ENCODE results near the gene ADAMTS1.
A peak's percentile ranks its signal among the peaks of the same experiment; 100 is the strongest.
"Not testable (repeated sequence)": the region's sequence is repeated elsewhere in the genome, so short reads cannot be mapped to it uniquely, and the experiment has no call there.

Gene ADAMTS1

GRCh38 chr21:26845066-26845758 is at the start of gene ADAMTS1:
Gene ADAMTS1, minus strand, starts transcription at chr21:26845409. Its CDS starts 455 bp downstream, at chr21:26844954.
- no peak for DNase-seq

- no peak for DNase-seq
These were observed 46.9 kb upstream of the ADAMTS1 start for GRCh38 chr21:26892151-26892550.

DNA sequence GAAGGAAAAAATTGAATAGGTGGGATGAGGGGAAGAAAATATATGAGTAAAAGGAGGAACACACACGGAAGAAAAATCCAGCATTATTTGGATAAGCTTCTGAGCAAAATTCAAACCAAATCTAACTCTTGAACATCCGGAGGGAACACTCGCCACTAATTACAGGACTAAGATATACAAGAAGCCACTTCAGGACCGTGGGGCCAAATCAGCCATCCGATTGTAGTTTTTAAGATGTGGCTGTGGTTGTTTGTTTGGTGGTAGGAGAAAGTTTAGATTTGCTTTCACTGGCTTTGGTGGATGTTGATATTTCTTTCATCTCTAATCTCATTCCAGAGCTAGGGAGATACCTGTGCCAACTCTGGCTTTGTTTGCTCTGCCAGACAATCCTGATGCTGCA is 43.7 kb upstream of the ADAMTS1 start:
- no peak for DNase-seq

- no peak for DNase-seq
These were observed 43.0 kb upstream of the ADAMTS1 start for GRCh38 chr21:26888256-26888655.

DNA sequence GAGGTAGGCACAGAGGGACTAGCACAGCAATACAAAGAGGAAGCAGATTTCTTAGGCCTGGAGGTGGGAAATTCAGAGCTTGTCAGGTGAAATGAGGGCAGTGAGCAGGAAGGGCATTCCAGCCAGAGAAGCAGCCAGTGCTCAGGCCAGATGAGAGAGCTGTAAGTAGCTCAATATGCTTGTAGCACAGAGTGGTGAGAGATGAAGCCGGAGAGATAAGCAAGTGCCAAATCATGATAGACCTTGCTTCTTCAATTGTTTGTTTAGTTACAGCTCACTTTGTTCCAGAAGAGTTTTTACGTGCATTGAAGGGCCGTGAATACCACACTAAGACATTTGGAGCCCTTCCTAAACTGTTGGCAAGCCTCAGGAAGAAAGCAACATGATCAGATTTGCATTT is 42.0 kb upstream of the ADAMTS1 start:
- DNase-seq, result no peak

- no peak for DNase-seq
These were observed 39.2 kb upstream of the ADAMTS1 start for GRCh38 chr21:26884436-26884835.

- no peak for DNase-seq
These were observed 38.6 kb upstream of the ADAMTS1 start for GRCh38 chr21:26883768-26884167.

- no peak for DNase-seq
These were observed 36.5 kb upstream of the ADAMTS1 start for GRCh38 chr21:26881504-26882228.

- no peak for DNase-seq
These were observed 31.8 kb upstream of the ADAMTS1 start for GRCh38 chr21:26877018-26877417.

- no peak for DNase-seq
These were observed 29.1 kb upstream of the ADAMTS1 start for GRCh38 chr21:26874347-26874746.

- DNase-seq, result no peak
These were observed 20.6 kb upstream of the ADAMTS1 start for GRCh38 chr21:26865857-26866256.

- DNase-seq, result not testable (repeated sequence)
These were observed 11.7 kb upstream of the ADAMTS1 start for GRCh38 chr21:26856871-26857350.

GRCh38 chr21:26854695-26855094 is 9.5 kb upstream of the ADAMTS1 start:
- not testable (repeated sequence) for DNase-seq

DNA sequence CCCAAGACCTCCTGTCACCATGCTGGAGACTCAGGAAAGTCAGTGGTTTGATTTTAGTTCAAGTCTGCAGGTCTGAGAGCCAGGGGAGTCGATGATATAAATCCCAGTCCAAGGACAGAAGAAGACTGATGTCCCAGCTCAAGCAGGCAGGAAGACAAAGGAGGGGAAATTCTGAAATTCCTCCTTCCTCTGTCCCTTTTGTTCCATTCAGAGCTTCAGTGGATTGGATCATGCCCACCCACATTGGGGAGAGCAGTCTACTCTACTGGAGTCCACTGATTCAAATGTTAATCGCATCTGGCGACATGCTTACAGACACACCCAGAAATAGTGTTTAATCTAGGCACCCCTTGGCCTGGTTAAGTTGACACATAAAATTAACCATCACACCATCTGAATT is 7.2 kb upstream of the ADAMTS1 start:
- DNase-seq, result no peak

DNA sequence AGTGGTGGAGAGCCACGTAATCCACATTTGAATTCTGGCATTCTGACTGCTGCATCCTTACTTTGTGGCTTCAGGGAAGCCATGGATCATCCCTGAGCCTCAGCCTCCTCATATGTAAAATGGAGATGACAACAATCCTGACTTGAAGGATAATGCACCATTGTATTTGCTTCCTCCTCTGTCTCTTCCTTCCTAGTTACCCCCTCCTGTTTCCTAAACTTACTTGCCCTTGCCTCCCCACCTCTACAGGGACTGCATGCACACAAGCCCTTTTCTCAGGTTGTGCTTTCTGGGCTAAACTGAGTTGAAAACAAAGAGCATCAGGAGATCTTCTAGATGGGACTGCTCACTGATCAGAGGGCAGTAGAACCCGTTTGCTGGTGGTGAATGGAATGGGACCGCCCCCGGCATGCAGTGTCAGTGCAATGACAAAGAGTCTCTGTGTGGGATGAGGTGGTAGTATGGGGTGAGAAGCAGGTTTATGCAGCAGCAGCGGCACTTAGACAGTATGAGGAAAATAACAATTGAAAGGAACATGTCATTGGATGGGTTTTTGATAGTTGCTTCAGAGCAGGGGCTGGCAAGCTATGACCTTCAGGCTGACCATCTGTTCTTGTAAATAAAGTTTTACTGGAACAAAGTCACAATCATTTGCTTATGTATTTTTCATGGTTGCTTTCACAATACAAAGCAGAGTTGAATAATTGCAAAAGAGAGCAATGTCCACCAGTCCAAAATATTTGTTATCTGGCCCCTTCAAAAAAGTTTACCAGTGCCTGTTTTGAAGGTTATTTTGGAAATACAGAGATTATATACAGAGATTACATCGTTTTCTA is 6.1 kb upstream of the ADAMTS1 start:
- no peak for DNase-seq

- peak; percentile 11 for DNase-seq
These were observed 5.0 kb upstream of the ADAMTS1 start for GRCh38 chr21:26850116-26850643.

GRCh38 chr21:26849428-26850115 is 4.4 kb upstream of the ADAMTS1 start:
- peak; percentile 20 for DNase-seq

GRCh38 chr21:26847921-26848320 is 2.7 kb upstream of the ADAMTS1 start:
- DNase-seq, result no peak

DNA sequence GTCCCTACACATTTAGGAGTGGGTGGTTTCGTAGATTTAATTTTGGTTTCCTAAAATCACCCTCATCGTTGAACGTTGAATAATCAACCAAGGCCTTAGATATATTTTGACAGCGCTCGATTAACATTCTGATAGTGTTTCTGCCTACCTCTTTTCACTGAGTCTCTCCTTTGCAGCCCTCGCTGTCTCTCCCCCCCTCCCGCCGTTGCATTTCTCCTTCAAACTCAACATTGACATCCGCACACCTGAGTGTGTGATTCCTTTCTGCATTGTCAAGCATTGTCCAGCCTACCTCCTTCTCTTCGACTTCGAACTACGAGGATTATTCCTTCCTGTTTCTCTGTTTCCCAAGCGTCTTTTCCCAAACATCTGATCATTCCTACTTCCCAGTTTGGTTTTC is 1.8 kb upstream of the ADAMTS1 start:
- no peak for DNase-seq

DNA sequence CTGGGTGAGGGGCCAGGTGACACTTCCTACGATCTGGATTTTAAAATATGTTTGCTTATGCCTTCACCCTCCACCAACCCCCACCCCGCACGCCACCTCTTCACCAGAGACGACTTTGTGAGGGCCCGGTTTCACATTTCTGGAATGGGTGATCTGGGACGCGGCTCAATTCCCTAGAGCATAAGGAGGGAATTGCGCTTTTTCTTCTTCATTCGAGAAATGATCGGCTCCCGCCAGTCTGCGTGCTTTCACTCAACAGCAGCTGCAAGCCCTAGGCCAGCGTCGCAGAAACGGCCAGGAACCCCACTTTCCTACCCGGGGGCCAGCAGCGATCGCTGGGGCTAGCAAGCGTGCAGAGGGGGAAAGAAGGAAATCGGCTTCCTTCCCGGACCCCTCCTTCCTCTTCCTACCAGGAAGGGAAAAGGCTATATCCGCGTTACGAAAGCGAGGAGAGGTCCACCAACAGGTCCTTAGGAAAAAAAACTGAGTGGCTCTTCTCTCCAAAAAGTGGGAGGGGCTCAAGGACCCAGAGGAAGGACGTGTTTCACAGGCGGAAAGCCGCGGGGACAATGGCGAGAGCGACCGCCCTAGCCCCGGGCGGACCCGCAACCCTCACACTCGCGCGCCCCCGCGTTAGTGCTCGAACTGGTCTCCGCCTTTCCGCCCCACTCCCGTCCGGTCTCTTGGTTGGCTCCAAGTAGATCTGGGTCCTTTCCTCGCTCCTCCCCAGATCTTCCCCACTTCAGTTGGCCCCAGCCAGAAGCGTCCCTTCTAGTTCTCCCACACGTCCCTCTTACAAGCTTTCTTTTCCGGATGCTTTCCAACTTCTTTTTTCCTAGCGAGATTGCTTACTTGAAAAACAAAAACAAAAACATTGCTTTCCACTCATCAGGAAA is 1.1 kb upstream of the ADAMTS1 start:
- DNase-seq, result no peak

DNA sequence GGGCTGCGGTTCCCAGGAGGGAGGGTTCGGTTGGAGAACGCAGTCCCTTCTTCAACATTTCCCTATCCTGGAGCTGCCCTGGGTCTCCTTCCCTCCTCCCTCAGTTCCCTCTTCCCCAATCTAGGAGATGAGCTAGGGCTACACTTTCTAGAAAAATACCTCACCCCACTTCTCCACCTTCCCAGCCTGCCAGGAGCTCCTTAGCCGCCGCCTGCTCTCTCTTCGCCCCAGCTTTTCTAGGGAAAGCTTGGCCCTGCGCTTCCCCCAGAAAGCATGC is 488 bp upstream of the ADAMTS1 start:
- DNase-seq, result no peak

Data from NCI-H1092 (cell line).